Panc1 (cell line): ENCODE results near the gene ZMYND10. TPM values are rescaled to one million over a fixed set of nuclear protein-coding genes. Genes with fewer than 3 reads are reported as not detected.

Experiments
- ATAC-seq: fragments of 200-7000 bp; cut with Tn5 transposase; 2 replicates; pipeline ENCODE4 v1.9.1; 2020; ENCODE audit warnings: mild to moderate bottlenecking, moderate library complexity
- BruUV-seq: library from RNA; stranded (reverse); fragments of 400-500 nt; replicated peaks from 2 replicates; lab custom pipeline; 2021; lab: Mats Ljungman, UMichigan
- CTCF ChIA-PET: fragments of 300-600 bp; sonication (Branson Sonifier 250); formaldehyde crosslinking; loops from one replicate; lab custom pipeline; 2022; ENCODE audit warnings: antibody characterized with exemption; lab: Charles Lee
- POLR2A ChIA-PET: fragments of 300-600 bp; sonication (Branson Sonifier 250); formaldehyde crosslinking; loops from one replicate; lab custom pipeline; 2022; ENCODE audit warnings: antibody characterized with exemption; lab: Charles Lee
- DNase-seq: peaks from one replicate; pipeline ENCODE4 v3.0.0-alpha.2; 2010; ENCODE audit warnings: low read depth, low spot score
- H3K27ac ChIP-seq: 2 replicates; pipeline ENCODE4 v1.5.1; 2011; ENCODE audit warnings: mild to moderate bottlenecking, low read length, inconsistent platforms
- H3K27me3 ChIP-seq: fragments of 200-500 bp; sonication (Bioruptor generic); 2 replicates; pipeline ENCODE4 v1.6.0; 2014; ENCODE audit warnings: low read length, inconsistent platforms; ENCODE audit not compliant: control insufficient read depth, insufficient read depth
- H3K36me3 ChIP-seq: fragments of 200-500 bp; sonication (Bioruptor generic); 2 replicates; pipeline ENCODE4 v1.5.1; 2014; ENCODE audit warnings: inconsistent platforms, mild to moderate bottlenecking, low read length, moderate library complexity; ENCODE audit not compliant: control insufficient read depth, insufficient read depth
- H3K4me1 ChIP-seq: 2 replicates; pipeline ENCODE4 v1.5.1; 2011; ENCODE audit warnings: inconsistent platforms, mild to moderate bottlenecking, low read length, moderate library complexity; ENCODE audit not compliant: control insufficient read depth, insufficient read depth
- H3K4me3 ChIP-seq, 2 experiments: 2 replicates each; pipeline ENCODE4 v1.5.1; 2011 to 2012; ENCODE audit warnings: low read depth in 2 of 2, low read length in 2 of 2, mild to moderate bottlenecking in 2 of 2, inconsistent platforms in 1 of 2, moderate library complexity in 1 of 2
- H3K9me3 ChIP-seq: fragments of 200-500 bp; sonication (Bioruptor generic); 2 replicates; pipeline ENCODE4 v1.5.1; 2014; ENCODE audit warnings: low read depth, mild to moderate bottlenecking, inconsistent platforms, low read length, moderate library complexity; ENCODE audit not compliant: control insufficient read depth, insufficient read depth
- CTCF ChIP-seq: fragments of 450-650 bp; IDR thresholded peaks from 2 replicates; pipeline ENCODE4 v1.5.1; 2017; ENCODE audit warnings: mild to moderate bottlenecking
- POLR2AphosphoS5 ChIP-seq: IDR thresholded peaks from 2 replicates; pipeline ENCODE4 v1.6.1; 2012; ENCODE audit warnings: mild to moderate bottlenecking, low read depth, low read length, moderate library complexity
- REST ChIP-seq, 2 experiments: IDR thresholded peaks; 2 replicates each; pipeline ENCODE4 v1.6.1; 2011 to 2012; ENCODE audit warnings: low read depth in 2 of 2, control low read depth in 1 of 2, low read length in 1 of 2, mild to moderate bottlenecking in 1 of 2, moderate library complexity in 1 of 2; ENCODE audit not compliant: insufficient read depth in 1 of 2
- SIN3A ChIP-seq: IDR thresholded peaks from 2 replicates; pipeline ENCODE4 v1.6.1; 2012; ENCODE audit warnings: low read depth, mild to moderate bottlenecking, low read length, moderate library complexity, borderline replicate concordance; ENCODE audit not compliant: insufficient read depth
- TCF7L2 ChIP-seq: IDR thresholded peaks from 2 replicates; pipeline ENCODE4 v1.6.1; 2011; ENCODE audit warnings: mild to moderate bottlenecking, low read depth, low read length, inconsistent platforms
- in situ Hi-C: cut with HindIII; loops from 2 replicates; pipeline ENCODE4 v1.10.0; 2016; ENCODE audit warnings: low sequenced_read_pairs, low pct_unique_long_range_greater_than_20kb
- intact Hi-C: fragments of 100-400 bp; cut with micrococcal nuclease; formaldehyde crosslinking; loops from one replicate; pipeline ENCODE4 v1.10.0; 2022; ENCODE audit not compliant: unreplicated experiment
- total RNA-seq: library from RNA; stranded (reverse); gene quantifications from one replicate; pipeline ENCODE4 v1.2.1, GENCODE V29; 2021; ENCODE audit not compliant: unreplicated experiment

ZMYND10 gene
- total RNA-seq, 1 experiment from 2014 or later = 3.6 TPM

- Histone ChIP-seq H3K4me1 (no peaks in the 10 kb centered on the region; the same call in 1 of the 2 replicates), H3K9me3 (no peaks in the 10 kb centered on the region), H3K27me3 (no peaks in the 10 kb centered on the region), H3K27ac (no peak overlapping the region), H3K4me3 (no peak overlapping the region), H3K36me3 (no peaks in the 10 kb centered on the region)
- no peak for ATAC-seq
- POLR2A ChIA-PET = no interaction called here
- TF ChIP-seq TCF7L2 (no peak), CTCF (no peak), REST (IDR thresholded peaks at IDR 0.05; ENCODE audit: insufficient read depth in 1 of 2, low read depth in 2 of 2, low read length in 1 of 2) (no peak), POLR2AphosphoS5 (no peak)
- CTCF ChIA-PET = no interaction called here
- no peak for DNase-seq
- intact Hi-C loops (loop anchor here (10.0 kb wide), 1 partner anchor 172 kb away; no protein-coding TSS in a partner anchor), in situ Hi-C loops (no loop called here)
- no TSS peak for BruUV-seq
These were observed 26.8 kb upstream of the ZMYND10 start for GRCh38 chr3:50372349-50372748.

GRCh38 chr3:50371133-50371685 lies 25.7 kb upstream of the ZMYND10 start:
- POLR2A ChIA-PET = interaction anchor here (0.6 kb wide), 1 partner anchor 32 kb away, joined by 14 read pairs; no protein-coding TSS in a partner anchor
- H3K27me3 ChIP-seq = no peaks in the 10 kb centered on the region
- intact Hi-C loops (loop anchor here (10.0 kb wide), 1 partner anchor 174 kb away; no protein-coding TSS in a partner anchor), in situ Hi-C loops (no loop called here)
- DNase-seq = no peak
- no TSS peak for BruUV-seq
- ATAC-seq = no peak
- H3K9me3 ChIP-seq = no peaks in the 10 kb centered on the region
- CTCF ChIA-PET = interaction anchor here (1.0 kb wide), 1 partner anchor 171 kb away, joined by 4 read pairs; no protein-coding TSS in a partner anchor
- H3K4me1 ChIP-seq = no peaks in the 10 kb centered on the region; the same call in 1 of the 2 replicates
- no peak for TF ChIP-seq CTCF
- TF ChIP-seq TCF7L2 = no peak
- TF ChIP-seq REST (IDR thresholded peaks at IDR 0.05; ENCODE audit: insufficient read depth in 1 of 2, low read depth in 2 of 2, low read length in 1 of 2) = no peak
- no peak for TF ChIP-seq POLR2AphosphoS5
- TF ChIP-seq SIN3A = no peak
- H3K27ac ChIP-seq = no peak overlapping the region
- no peaks in the 10 kb centered on the region for H3K36me3 ChIP-seq
- H3K4me3 ChIP-seq = no peak overlapping the region
